GM19240 (cell line): ENCODE results near the gene PSMD1.

Source experiments
- DNase-seq: peaks from one replicate; pipeline ENCODE4 v3.0.0; 2011; ENCODE audit warnings: low spot score; ENCODE audit not compliant: insufficient read length

PSMD1 gene

GRCh38 chr2:231201475-231201814, 144.8 kb downstream of the PSMD1 start:
- no peak for DNase-seq

GRCh38 chr2:231203087-231203486, 146.4 kb downstream of the PSMD1 start:
- DNase-seq = no peak

- no peak for DNase-seq
Observed at GRCh38 chr2:231204146-231204545, 147.5 kb downstream of the PSMD1 start.

- DNase-seq = no peak
Observed at GRCh38 chr2:231204581-231204980, 147.9 kb downstream of the PSMD1 start.

GRCh38 chr2:231207734-231208133, 151.1 kb downstream of the PSMD1 start:
- DNase-seq = no peak

- no peak for DNase-seq
Observed at GRCh38 chr2:231210782-231211181, 154.1 kb downstream of the PSMD1 start.

GRCh38 chr2:231211486-231211885, 154.8 kb downstream of the PSMD1 start:
- DNase-seq = no peak

GRCh38 chr2:231212329-231212845, 155.7 kb downstream of the PSMD1 start:
- DNase-seq = no peak

- DNase-seq = no peak
Observed at GRCh38 chr2:231213931-231214642, 157.4 kb downstream of the PSMD1 start.

- no peak for DNase-seq
Observed at GRCh38 chr2:231218366-231218765, 161.7 kb downstream of the PSMD1 start.

- no peak for DNase-seq
Observed at GRCh38 chr2:231219289-231219688, 162.6 kb downstream of the PSMD1 start.

GRCh38 chr2:231221761-231222160, 165.1 kb downstream of the PSMD1 start:
- DNase-seq = no peak
